SU-DHL-6 (cell line): ENCODE results near the gene HCN3.

Source experiments
- CTCF ChIP-seq: fragments of 200-600 bp; sonication (generic); IDR thresholded peaks from one replicate; pipeline ENCODE4 v1.5.1; 2017; ENCODE audit warnings: antibody characterized with exemption, mild to moderate bottlenecking, low read length, moderate library complexity; ENCODE audit not compliant: insufficient read depth, poor library complexity, severe bottlenecking
- EZH2phosphoT487 ChIP-seq: fragments of 200-600 bp; sonication (generic), shearing (Covaris generic); conservative IDR thresholded peaks from 2 replicates; pipeline ENCODE4 v1.6.1; 2018; ENCODE audit warnings: mild to moderate bottlenecking, antibody characterized with exemption, low read length, moderate library complexity, mixed read lengths

DNA sequence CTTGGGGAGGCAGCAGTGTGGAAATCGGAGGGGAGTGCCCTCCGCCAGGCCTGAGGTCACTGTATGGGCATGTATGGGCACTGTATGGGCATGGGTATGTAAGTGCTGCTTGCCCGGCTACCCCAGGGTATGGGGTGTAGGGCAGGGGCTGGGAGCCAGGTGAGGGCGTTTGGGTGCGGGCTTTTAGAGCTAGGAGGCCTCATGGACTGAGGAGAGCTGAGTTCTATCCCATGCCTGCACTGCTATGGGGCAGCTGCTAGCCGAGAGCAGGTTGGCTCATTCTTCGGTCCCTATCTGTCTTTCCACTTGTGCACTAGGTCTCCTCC, 18.6 kb downstream of the HCN3 start:
- TF ChIP-seq CTCF (no peak), EZH2phosphoT487 (no peak)
